GM23338 (cell line): Measurements from ENCODE around the gene TSPEAR. TPM values are rescaled to one million over a fixed set of nuclear protein-coding genes. Genes with fewer than 3 reads are reported as not detected.

ENCODE experiments used
- ATAC-seq: fragments of 200-7000 bp; cut with Tn5 transposase; 3 replicates; pipeline ENCODE4 v1.9.1; 2020
- DNase-seq: peaks from one replicate; pipeline ENCODE4 v3.0.0-alpha.2; 2015; ENCODE audit warnings: low spot score
- H2AFZ ChIP-seq: fragments of 200-600 bp; sonication (generic); 2 replicates; pipeline ENCODE4 v1.8.0; 2016; ENCODE audit warnings: antibody characterized with exemption, mild to moderate bottlenecking, moderate library complexity
- H3F3A ChIP-seq: fragments of 200-600 bp; sonication (generic); replicated peaks from 2 replicates; pipeline ENCODE4 v1.8.0; 2017; ENCODE audit warnings: antibody characterized with exemption, mixed run types, low read depth
- H3K27ac ChIP-seq: fragments of 200-600 bp; sonication (generic); 2 replicates; pipeline ENCODE4 v1.6.1; 2016; ENCODE audit warnings: low read depth
- H3K27me3 ChIP-seq: fragments of 200-600 bp; sonication (generic); 2 replicates; pipeline ENCODE4 v1.8.0; 2016; ENCODE audit warnings: mild to moderate bottlenecking, mixed run types, moderate library complexity; ENCODE audit not compliant: insufficient read depth
- H3K36me3 ChIP-seq: fragments of 200-600 bp; sonication (generic); 2 replicates; pipeline ENCODE4 v1.8.0; 2016; ENCODE audit warnings: mild to moderate bottlenecking; ENCODE audit not compliant: insufficient read depth
- H3K4me1 ChIP-seq: fragments of 200-600 bp; sonication (generic); 2 replicates; pipeline ENCODE4 v1.8.0; 2016; ENCODE audit warnings: mild to moderate bottlenecking, moderate library complexity; ENCODE audit not compliant: insufficient read depth
- H3K4me2 ChIP-seq: fragments of 200-600 bp; sonication (generic); 2 replicates; pipeline ENCODE4 v1.7.1; 2017; ENCODE audit warnings: mixed run types
- H3K4me3 ChIP-seq: fragments of 200-600 bp; sonication (generic); 2 replicates; pipeline ENCODE4 v1.6.1; 2016; ENCODE audit warnings: mixed run types
- H3K79me2 ChIP-seq: fragments of 200-600 bp; sonication (generic); replicated peaks from 2 replicates; pipeline ENCODE4 v1.8.0; 2017; ENCODE audit warnings: mild to moderate bottlenecking; ENCODE audit not compliant: insufficient read depth
- H3K9me2 ChIP-seq: fragments of 200-600 bp; sonication (generic); 2 replicates; pipeline ENCODE4 v1.8.0; 2017; ENCODE audit not compliant: insufficient read depth
- H4K20me1 ChIP-seq: fragments of 200-600 bp; sonication (generic); replicated peaks from 2 replicates; pipeline ENCODE4 v1.8.0; 2017; ENCODE audit warnings: mild to moderate bottlenecking; ENCODE audit not compliant: insufficient read depth
- H3K27ac Mint-ChIP-seq: 2 replicates; pipeline ENCODE4 v1.8.0; 2020; ENCODE audit warnings: inconsistent platforms, mild to moderate bottlenecking, moderate library complexity, mixed read lengths
- H3K27me3 Mint-ChIP-seq: 3 replicates; pipeline ENCODE4 v1.8.0; 2022; ENCODE audit warnings: low read depth, mild to moderate bottlenecking, moderate library complexity, mixed read lengths, inconsistent platforms; ENCODE audit not compliant: insufficient read depth, poor library complexity
- H3K36me3 Mint-ChIP-seq: 3 replicates; pipeline ENCODE4 v1.8.0; 2021; ENCODE audit warnings: low read depth, mild to moderate bottlenecking, inconsistent platforms, moderate library complexity, mixed read lengths
- H3K4me1 Mint-ChIP-seq: 3 replicates; pipeline ENCODE4 v1.8.0; 2020; ENCODE audit warnings: mild to moderate bottlenecking, inconsistent platforms, mixed read lengths
- H3K4me3 Mint-ChIP-seq: 3 replicates; pipeline ENCODE4 v1.8.0; 2021; ENCODE audit warnings: moderate library complexity, mild to moderate bottlenecking, inconsistent platforms, mixed read lengths
- H3K9me3 Mint-ChIP-seq: 3 replicates; pipeline ENCODE4 v1.8.0; 2020; ENCODE audit warnings: moderate library complexity, mild to moderate bottlenecking, inconsistent platforms, mixed read lengths
- CREB1 ChIP-seq: fragments of 250-450 bp; sonication (Bioruptor Pico); IDR thresholded peaks from 2 replicates; pipeline ENCODE4 v1.5.0; 2020; ENCODE audit warnings: low read depth, mild to moderate bottlenecking, moderate library complexity
- CTCF ChIP-seq, 2 experiments: fragments of 200-600 bp in 1 of 2; sonication (generic) in 1 of 2; conservative IDR thresholded peaks; 2 replicates each; pipeline versions ENCODE4 v1.5.1 to v1.6.1; 2016 to 2017; ENCODE audit warnings: antibody characterized with exemption in 2 of 2, low read depth in 2 of 2, mild to moderate bottlenecking in 2 of 2, moderate library complexity in 1 of 2
- ETS1 ChIP-seq: IDR thresholded peaks from 2 replicates; pipeline ENCODE4 v1.6.1; 2016; ENCODE audit warnings: antibody characterized with exemption
- EZH2phosphoT487 ChIP-seq: fragments of 200-600 bp; sonication (generic); IDR thresholded peaks from one replicate; pipeline ENCODE4 v1.8.1; 2018; ENCODE audit warnings: antibody characterized with exemption; ENCODE audit not compliant: unreplicated experiment
- JUNB ChIP-seq: IDR thresholded peaks from one replicate; pipeline ENCODE4 v1.6.1; 2016; ENCODE audit warnings: antibody characterized with exemption; ENCODE audit not compliant: unreplicated experiment
- POLR2AphosphoS5 ChIP-seq: IDR thresholded peaks from 2 replicates; pipeline ENCODE4 v1.6.1; 2016; ENCODE audit warnings: antibody characterized with exemption, low read depth
- REST ChIP-seq: IDR thresholded peaks from one replicate; pipeline ENCODE4 v1.6.1; 2018; ENCODE audit warnings: antibody characterized with exemption; ENCODE audit not compliant: unreplicated experiment
- STAT1 ChIP-seq: IDR thresholded peaks from one replicate; pipeline ENCODE4 v1.6.1; 2016; ENCODE audit warnings: antibody characterized with exemption; ENCODE audit not compliant: unreplicated experiment
- ZNF114 ChIP-seq: fragments of 250-450 bp; sonication (Bioruptor Pico); IDR thresholded peaks from 2 replicates; pipeline ENCODE4 v1.5.0; 2020; ENCODE audit warnings: mild to moderate bottlenecking, moderate library complexity
- ZNF331 ChIP-seq: fragments of 250-450 bp; sonication (Bioruptor Pico); IDR thresholded peaks from 2 replicates; pipeline ENCODE4 v1.5.0; 2020; ENCODE audit warnings: low read depth, mild to moderate bottlenecking, moderate library complexity
- polyA plus RNA-seq: library from polyadenylated mRNA; unstranded; fragments of >200 nt; fragmentation: Nextera tagmentation; extraction: Ambion mirVana; gene quantifications from 2 replicates; pipeline ENCODE4 v1.2.1, GENCODE V29; 2016
- total RNA-seq: library from RNA; depleted of rRNA; stranded (reverse); fragments of >200 nt; shearing (Covaris generic); gene quantifications from 2 replicates; pipeline ENCODE4 v1.2.3, GENCODE V29; 2014

The TSPEAR gene
- total and polyA plus RNA-seq, 2 experiments from 2014 or later: 0.35 to 0.92 TPM

- no peaks in the 10 kb centered on the region for H3F3A ChIP-seq
Observed at GRCh38 chr21:44521301-44521927, 190.0 kb downstream of the TSPEAR start.

More at GRCh38 chr21:44521301-44521927, 190.0 kb downstream of the TSPEAR start:
- H3K79me2 ChIP-seq: no peaks in the 10 kb centered on the region
- H3K4me2 ChIP-seq: no peak overlapping the region
- no peak overlapping the region for H3K4me3 ChIP-seq
- Mint-ChIP-seq H3K27me3 (peaks cover 6% of the 10 kb centered on the region), H3K36me3 (peaks cover 4% of the 10 kb centered on the region; the same call in 1 of the 3 replicates), H3K9me3 (peaks cover 3% of the 10 kb centered on the region; the same call in 1 of the 3 replicates), H3K4me1 (no peaks in the 10 kb centered on the region; the same call in 2 of the 3 replicates), H3K27ac (no peak overlapping the region), H3K4me3 (no peak overlapping the region)
- DNase-seq (no peak), ATAC-seq (no peak)
- TF ChIP-seq EZH2phosphoT487: no peak
- no peak for TF ChIP-seq ETS1
- TF ChIP-seq REST: no peak
- TF ChIP-seq POLR2AphosphoS5: no peak
- no peak for TF ChIP-seq CREB1 (CRISPR knock-in tag)
- no peak for TF ChIP-seq ZNF331 (CRISPR knock-in tag)
- TF ChIP-seq STAT1: no peak
- TF ChIP-seq ZNF114 (CRISPR knock-in tag): no peak
- TF ChIP-seq CTCF (conservative IDR thresholded peaks at IDR 0.05; ENCODE audit: low read depth in 2 of 2): no peak
- no peak for TF ChIP-seq JUNB
- no peaks in the 10 kb centered on the region for H3K36me3 ChIP-seq
- no peak overlapping the region for H2AFZ ChIP-seq
- 0 out of 2 replicates have a peak, but pooled peaks cover 8% of the 10 kb centered on the region for H3K9me2 ChIP-seq
- no peaks in the 10 kb centered on the region for H4K20me1 ChIP-seq
- no peak overlapping the region for H3K27ac ChIP-seq
- no peaks in the 10 kb centered on the region for H3K27me3 ChIP-seq
- no peaks in the 10 kb centered on the region for H3K4me1 ChIP-seq
